Suprapubic skin (tissue), 4 donors: ENCODE measurements around the gene CYTH3.

ENCODE experiments used
- POLR2A ChIP-seq, 2 donors: fragments of 450-650 bp; IDR thresholded peaks; one replicate each; pipeline ENCODE4 v1.6.1; 2017; ENCODE audit warnings: antibody characterized with exemption in 2 of 2, mild to moderate bottlenecking in 2 of 2, moderate library complexity in 2 of 2
- POLR2AphosphoS5 ChIP-seq, 3 donors: sonication (generic); formaldehyde crosslinking; IDR thresholded peaks; one replicate each; pipeline ENCODE4 v1.6.1; 2017; ENCODE audit warnings: antibody characterized with exemption in 3 of 3

DNA sequence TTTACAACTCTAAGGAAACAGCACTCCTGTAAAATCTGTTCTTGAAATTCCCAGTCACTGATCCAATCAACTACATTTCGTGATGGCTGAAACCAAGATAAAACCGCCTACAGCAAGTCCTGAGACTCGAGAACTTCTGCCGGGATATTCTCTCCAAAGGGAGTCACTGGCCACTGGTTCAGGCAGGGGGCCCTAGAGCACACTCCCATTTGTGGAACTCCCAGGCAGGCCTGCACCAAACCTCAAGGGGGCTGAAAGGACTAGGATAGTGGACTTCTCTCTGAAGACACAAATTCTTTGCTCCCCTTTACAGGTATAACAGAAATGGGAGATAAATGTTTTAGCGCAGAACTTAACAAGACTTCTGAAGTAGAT, 16.3 kb downstream of the CYTH3 start:
- TF ChIP-seq POLR2AphosphoS5 (IDR thresholded peaks at IDR 0.05) (no peak), POLR2A (IDR thresholded peaks at IDR 0.05) (no peak)
